GM21529 (cell line): ENCODE data around the gene APLP2.
"Not testable (repeated sequence)": the region's sequence is repeated elsewhere in the genome, so short reads cannot be mapped to it uniquely, and the experiment has no call there.

Experiments
- ATAC-seq: cut with Tn5 transposase; IDR thresholded peaks from one replicate; pipeline ENCODE4 v1.9.1; 2021; ENCODE audit not compliant: unreplicated experiment

Gene APLP2

DNA sequence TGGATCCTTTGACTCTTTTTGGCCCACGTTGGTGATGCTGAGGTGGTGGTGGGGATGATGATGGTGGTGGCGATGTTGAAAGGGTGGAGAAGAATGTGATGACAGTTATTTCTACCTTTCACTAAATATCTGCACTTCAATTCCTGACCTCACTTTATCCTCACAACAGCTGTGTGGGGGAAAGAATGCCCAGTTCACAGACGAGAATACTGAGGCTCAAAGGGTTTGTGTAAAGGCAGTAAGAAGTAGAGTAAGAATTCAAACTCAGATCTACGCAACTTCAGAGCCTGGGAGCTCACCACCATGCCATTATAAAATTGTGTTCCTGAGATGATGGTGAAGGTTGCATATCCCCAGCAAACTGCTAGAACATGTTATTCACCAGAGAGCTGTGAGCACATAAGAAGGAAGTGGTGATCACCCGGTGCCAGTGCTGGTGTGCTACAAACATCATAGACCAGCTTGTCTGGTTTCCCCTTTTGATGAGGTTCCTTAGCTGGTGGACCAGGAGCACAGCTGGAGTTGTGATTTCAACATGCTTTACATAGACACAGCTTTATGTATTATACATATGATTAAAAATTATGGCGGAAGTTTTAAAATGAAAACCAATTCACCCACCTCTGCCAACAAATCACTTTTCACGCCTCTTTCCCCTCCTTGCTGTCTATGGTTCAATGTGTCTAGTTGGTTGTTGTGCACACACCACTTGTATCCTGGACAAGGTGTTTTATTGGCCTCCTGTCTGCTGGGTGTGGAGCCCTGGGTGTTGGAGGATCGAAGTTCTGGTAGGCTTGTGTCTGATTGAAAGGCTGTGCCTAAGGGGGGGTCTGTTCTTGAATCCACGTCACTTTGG, 96.1 kb downstream of the APLP2 start:
- no peak for ATAC-seq

DNA sequence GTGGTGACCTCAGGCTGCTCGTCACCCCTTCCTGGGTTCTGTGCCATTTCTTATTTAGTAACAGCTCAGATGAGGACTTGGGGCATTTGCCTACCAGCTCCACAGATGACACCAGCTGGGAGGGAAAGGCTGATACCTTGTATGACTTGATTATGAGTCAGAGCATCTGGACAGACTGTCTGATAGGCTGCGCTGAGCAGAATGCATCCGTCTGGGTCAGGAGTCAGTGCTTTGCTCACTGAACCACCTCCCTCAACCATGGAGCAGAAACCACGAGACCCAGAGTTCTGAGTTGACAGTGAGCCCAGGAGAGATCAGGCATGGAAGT, 96.7 kb downstream of the APLP2 start:
- ATAC-seq: peak; percentile 68

- ATAC-seq: no peak
Observed at GRCh38 chr11:130167146-130167545, 97.5 kb downstream of the APLP2 start.

DNA sequence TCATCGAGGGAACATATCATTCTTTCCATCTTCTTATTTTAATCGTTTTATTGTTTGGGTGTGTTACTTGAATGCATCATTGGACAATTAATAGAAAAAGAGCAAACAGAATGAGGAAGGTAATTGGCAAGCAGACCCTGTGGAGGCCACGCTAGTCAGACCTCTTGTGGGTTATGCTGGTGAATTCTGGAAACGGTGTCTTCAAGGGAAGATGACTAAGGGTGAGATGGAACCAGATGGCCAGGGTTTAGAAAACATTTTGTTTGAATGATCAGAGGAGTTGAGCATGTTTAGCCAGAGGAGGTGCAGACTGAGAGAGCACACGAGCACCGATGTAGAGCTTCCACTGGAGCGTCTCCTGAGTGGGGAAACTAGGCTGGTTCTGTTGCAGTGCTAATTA, 98.4 kb downstream of the APLP2 start:
- no peak for ATAC-seq

GRCh38 chr11:130170345-130170744, 100.7 kb downstream of the APLP2 start:
- ATAC-seq: no peak

DNA sequence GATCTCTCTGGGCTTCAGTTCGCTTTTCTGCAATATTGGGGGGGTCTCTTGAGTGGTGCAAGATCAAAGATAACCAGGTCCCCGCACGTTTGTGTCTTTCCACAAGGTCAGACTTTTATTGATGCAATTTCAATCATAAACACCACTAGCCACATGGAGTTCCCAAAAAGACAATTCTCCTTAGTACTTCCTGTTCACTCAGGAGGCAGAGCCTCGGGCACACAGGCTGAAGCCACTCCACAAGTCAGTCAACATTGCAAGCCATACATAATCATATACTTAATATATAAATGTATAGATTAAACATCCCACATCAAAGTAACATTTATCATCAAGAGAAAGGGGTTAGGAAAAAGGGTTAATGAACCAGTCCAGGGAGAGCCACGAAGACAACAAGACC, 101.8 kb downstream of the APLP2 start:
- ATAC-seq: no peak

DNA sequence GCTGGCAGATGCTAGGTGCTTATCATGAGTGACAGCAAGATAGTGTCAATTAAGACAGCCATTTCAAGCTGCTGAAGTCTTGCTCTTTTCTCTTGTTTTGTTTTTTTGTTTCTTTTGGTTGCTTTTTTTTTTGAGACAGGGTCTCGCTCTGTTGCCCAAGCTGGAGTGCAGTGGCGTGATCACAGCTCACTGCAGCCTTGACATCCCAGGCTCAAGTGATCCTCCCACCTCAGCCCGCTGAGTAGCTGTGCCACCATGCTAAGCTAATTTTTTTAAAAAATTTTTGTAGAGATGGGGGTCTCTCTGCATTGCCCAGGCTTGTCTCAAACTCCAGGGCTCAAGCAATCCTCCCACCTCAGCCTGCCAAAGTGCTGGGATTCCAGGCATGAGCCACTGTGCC, 102.3 kb downstream of the APLP2 start:
- not testable (repeated sequence) for ATAC-seq

DNA sequence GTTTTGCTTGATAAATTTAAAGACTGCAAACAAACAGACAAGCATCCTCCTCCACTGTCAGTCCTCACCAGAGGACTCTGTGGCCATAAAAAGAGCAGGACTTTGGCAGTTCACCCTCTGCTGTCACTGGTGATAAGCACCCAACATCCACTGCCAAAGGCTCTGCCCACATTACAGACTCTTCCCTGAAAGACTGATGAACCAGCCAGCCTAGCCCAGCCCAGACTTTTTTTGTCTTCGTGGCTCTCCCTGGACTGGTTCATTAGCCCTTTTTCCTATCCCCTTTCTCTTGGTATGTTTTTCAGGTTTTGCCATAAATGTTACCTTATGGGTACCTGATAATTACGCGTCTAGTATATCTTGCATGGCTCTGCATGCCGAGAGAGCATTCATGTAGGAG, 104.9 kb downstream of the APLP2 start:
- no peak for ATAC-seq

DNA sequence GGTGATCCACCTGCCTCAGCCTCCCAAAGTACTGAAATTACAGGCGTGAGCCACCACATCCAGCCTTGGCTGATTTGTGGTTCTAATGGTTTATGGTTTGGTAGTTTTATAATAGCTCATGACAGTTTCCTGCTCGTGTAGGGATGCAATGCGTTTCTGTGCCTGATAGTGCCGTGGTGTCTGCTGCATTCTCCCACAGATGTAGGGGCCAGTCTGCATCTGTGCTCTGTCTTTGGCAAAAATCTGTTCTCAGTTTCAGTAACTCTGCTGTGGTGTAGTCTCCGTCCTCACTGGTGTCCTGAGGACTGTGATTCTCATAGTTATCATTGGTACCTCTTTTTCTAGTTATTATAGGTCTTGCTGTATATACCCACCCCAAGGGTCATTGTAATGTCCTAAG, 106.2 kb downstream of the APLP2 start:
- no peak for ATAC-seq

GRCh38 chr11:130177782-130178181, 108.1 kb downstream of the APLP2 start:
- no peak for ATAC-seq

DNA sequence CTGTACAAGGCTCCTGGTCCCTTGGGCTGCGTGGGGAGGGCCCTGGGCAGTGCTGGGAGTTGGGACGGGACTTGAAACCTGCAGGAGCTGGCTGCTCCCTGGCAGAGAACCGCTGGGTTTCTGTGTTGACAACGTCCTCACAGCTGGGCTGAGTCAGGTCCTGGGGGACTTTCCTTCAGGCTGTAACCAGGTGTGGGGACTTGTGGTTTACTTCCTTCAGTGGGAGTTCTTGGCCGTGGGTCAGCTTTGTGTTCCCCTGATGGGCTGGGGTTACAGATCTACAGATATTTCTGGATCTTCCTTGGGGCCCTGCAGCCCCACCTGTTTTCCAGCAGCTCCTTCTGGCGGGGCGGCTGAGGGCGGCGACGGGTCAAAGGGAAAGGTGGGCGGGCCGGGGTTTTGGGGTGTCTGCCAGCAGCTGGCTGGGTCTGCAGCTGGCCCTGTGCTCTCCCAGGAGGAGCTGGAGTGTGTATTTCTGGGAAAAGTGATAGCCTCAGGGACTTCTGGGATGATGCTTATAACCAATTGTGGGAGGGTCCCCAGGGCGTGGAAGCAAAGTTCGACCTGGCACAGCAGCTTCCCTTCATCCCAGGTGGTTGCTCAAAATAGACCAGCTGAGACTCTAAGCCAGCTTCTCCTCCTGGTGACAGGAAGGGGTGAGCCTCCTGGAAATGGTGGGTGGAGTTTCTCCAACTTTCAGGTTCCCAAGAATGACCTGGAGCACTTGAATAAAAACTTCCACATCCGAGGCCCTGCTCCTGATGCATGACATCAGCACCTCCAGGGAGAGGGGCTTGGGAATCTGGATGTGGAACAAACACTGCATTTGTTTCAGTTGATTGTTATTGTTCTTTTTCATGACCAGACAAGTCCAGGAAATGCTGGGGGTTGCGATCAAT, 109.0 kb downstream of the APLP2 start:
- ATAC-seq: no peak

DNA sequence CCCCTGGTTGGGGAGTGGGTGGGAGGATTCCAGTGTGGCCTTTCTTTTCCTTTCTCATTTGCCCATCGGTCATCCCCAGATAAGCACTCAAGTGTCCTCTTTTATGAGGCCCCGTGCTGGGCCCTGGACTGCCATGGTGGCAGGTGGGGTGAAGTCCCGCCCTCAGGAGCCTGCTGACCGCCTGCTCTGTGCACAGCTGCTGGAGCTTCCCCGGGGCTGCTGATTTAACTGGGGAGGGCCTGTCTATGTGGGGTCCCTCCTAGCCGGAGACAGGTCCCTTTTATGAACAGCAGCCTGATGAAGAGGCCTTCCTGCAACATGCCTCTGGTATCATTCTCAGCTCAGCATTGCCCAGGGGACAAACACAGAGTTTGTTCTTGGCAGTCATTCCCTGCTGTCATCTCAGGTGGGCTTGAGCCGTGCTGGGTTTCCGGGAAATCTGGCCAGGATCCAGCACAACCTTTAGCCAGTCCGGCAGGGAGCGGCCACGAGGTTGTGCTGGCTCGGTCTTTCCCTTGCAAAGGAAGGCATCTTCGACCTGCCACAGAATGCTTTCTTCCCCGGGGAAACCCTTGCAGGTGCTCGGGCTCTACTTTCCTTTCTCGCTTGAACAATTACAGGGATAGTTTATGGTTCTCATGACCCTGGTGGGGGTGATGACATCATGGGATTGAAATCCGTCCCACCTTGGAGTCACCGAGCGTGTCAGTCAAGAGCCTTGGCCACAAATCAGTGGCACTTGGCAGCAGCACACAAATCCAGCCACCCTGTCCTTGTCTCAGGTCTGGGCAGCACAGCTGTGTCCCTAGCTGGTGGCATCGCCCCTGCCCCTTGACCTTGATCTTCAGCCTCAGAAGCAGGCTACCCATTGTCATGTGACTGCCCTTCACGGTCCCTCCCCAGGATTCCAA, 110.0 kb downstream of the APLP2 start:
- no peak for ATAC-seq

GRCh38 chr11:130180491-130180890, 110.8 kb downstream of the APLP2 start:
- peak; percentile 62 for ATAC-seq

DNA sequence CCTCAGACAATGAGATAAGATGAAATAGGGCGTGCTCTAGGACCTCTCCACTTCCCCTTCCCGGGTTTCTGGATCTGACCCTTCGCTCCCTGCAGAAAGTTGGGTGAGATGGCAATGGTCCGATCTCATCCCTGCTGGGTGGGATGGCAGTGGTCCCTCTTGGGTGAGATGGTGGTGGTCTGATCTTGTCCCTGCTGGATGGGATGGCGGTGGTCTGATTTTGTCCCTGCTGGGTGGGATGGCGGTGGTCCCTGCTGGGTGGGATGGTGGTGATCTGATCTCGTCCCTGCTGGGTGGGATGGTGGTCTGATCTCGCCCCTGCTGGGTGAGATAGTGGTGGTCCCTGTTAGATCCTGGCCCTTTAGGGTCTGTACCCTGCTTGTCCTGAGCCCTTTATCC, 111.2 kb downstream of the APLP2 start:
- peak; percentile 16 for ATAC-seq

GRCh38 chr11:130181295-130182272, 111.9 kb downstream of the APLP2 start:
- ATAC-seq: peak; percentile 73

DNA sequence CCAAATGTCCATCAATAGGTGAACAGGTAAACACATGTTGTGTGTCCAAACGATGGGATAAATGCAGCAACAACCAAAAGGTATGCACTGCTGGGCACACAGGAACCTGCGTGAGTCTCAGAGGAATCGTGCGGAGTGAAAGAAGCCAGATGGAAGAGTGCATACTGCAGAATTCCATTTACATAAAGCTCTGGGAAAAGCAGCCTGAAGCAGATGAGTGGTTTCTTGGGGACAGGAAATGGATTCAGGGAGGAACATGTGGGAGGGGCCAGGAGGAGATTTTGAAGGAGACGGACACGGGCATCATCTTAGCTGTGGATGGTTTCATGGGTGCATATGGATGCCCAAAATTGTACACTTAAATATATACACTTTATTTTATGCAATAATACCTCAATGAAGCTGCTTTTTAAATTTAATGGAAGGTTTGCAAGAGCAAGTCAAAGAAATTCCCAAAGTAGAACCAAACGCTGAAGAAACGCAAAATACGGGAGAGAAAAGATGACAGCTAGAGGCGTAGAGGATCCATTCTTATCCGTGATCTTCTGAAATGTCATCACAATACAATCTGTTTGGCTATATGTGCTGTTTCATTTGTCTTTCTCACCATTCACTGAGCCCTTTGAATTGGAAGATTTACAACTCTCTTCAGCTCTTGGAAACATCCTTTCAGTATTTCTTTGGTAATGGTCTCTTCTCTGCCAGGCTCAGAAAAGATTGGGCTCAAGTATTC, 114.3 kb downstream of the APLP2 start:
- no peak for ATAC-seq

- no peak for ATAC-seq
Observed at GRCh38 chr11:130187096-130187495, 117.4 kb downstream of the APLP2 start.

DNA sequence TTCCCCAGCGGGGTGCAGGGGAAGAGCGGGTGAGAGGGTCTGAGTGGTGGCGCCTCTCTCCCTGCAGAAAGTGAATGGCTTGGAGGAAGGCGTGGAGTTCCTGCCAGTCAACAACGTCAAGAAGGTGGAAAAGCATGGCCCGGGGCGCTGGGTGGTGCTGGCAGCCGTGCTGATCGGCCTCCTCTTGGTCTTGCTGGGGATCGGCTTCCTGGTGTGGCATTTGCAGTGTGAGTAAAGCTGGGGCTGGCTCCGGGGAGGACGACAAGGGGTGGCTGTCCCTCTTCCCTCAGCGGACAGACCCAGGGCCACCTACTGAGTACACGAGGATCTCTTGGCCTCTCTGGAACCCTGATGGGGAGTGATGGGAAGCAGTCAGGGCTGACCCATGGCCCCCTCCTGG, 118.4 kb downstream of the APLP2 start:
- ATAC-seq: no peak
